ENCODE data around the gene C2orf68.
"Not testable (repeated sequence)": the region's sequence is repeated elsewhere in the genome, so short reads cannot be mapped to it uniquely, and the experiment has no call there.

Gene C2orf68

DNA sequence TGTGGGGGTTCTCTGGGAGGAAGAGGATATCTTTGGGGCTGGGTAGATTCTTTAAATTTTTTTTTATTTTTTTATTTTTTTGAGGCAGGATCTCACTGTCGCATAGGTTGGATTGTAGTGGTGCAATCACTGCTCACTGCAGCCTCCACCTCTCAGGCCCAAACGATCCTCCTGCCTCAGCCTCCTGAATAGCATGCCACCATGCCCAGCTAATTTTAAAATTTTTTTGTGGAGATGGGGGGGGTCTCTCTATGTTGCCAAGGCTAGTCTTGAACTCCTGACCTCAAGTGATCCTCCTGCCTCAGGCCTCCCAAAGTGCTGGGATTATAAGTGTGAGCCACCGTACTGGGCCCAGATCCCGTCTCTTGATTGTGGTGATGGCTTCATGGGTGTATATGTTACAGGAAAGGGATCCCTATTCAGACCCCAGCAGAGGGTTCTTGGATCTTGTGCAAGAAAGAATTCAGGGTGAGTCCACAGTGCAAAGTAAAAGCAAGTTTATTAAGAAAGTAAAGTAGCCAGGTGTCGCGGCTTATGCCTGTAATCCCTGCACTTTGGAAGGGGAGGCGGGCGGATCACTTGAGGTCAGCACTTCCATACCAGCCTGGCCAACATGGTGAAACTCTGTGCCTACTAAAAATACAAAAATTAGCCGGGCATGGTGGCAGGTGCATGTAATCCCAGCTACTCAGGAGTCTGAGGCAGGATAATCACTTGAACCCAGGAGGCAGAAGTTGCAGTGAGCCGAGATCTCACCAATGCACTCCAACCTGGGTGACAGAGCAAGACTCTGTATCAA is 2.0 kb upstream of the C2orf68 start:
- Mint-ChIP-seq H3K27me3 (ENCODE audit: low read depth) (no peaks in the 10 kb centered on the region), H3K36me3 (ENCODE audit: low read depth) (peaks cover 24% of the 10 kb centered on the region), H3K4me1 (ENCODE audit: low read depth) (peaks cover 21% of the 10 kb centered on the region), H3K9me3 (no peaks in the 10 kb centered on the region), H3K27ac (no peak overlapping the region), H3K4me3 (no peak overlapping the region)
- DNase-seq (ENCODE audit: low spot score) = no peak

DNA sequence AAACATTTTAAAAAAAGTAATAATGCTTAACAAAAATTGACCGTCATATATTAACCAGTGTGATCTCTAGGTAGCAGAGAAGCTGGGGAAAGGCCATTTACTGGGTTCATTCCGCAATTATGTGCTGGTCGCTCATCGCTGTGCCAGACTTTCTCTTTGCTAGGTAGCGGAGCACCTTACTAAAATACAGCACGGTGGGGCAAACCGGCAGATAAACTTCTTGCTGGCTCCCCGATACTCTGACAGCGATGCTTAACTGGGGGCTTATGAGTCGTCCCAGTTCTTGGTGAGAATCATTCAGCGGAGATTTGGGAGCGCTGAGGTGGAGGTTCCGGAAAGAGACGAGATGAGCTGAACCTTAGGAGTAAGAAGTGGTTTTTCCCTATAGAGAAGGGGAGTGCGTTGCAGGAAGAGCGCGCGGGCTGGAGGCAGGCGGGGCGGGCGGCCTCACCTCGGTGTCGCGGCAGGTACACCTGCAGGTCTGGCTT is 605 bp downstream of the C2orf68 start:
- peaks cover 23% of the 10 kb centered on the region for H3K36me3 Mint-ChIP-seq (ENCODE audit: low read depth)
- peak overlapping the region; percentile 97 for H3K4me3 Mint-ChIP-seq
- no peak for DNase-seq (ENCODE audit: low spot score)
- peaks cover 15% of the 10 kb centered on the region for H3K4me1 Mint-ChIP-seq (ENCODE audit: low read depth)
- no peaks in the 10 kb centered on the region for H3K9me3 Mint-ChIP-seq
- peak overlapping the region; percentile 88 for H3K27ac Mint-ChIP-seq
- no peaks in the 10 kb centered on the region for H3K27me3 Mint-ChIP-seq (ENCODE audit: low read depth)

DNA sequence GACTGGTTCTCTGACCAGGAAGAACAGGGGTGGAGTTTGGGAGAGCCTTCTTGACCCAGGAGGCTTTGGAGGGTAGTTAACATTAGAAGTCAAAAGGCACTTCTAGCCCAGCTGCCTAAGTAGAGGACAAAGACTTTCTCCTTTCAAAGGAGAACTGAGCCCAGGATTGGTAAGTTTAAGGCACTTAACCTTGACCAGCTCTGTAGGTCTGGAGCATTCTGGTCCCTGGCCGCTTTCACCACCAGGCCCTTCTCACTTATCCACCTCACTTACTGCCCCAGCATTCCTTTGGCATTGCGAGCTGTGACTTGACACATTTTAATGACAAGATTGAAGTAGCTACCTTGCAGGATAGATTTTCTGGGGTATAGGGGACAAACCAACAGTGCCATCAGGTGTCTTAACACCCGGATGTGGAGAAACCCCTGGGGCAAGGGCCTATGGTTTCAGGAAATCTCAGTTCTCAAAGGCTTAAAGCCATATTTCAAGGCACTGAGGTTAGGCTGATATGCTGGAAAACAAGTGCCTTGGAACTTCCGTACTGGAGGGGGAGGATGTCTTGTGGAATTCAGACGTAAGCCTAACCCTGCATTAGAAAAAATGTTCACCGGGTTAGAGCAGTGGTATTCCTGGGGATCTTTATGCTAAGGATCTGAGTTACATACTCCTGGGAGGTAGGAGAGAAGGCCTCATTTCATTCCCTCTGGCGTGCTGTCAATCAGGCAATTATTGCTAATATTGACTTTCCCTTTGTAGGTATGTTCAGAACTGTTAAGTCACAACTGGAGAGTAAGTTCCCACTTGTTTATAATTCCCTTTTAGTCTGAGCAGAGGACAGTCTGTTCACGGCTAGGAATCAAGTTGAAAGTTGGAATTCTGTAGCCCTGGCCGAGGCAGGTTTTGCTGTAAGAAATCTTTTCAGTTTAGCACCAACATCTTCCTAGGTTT is 4.3 kb downstream of the C2orf68 start:
- DNase-seq (ENCODE audit: low spot score) = no peak
- Mint-ChIP-seq H3K36me3 (ENCODE audit: low read depth) (peaks cover 27% of the 10 kb centered on the region), H3K4me3 (no peak overlapping the region), H3K27ac (no peak overlapping the region), H3K9me3 (no peaks in the 10 kb centered on the region), H3K4me1 (ENCODE audit: low read depth) (peaks cover 23% of the 10 kb centered on the region), H3K27me3 (ENCODE audit: low read depth) (no peaks in the 10 kb centered on the region)

- Mint-ChIP-seq H3K4me3 (no peak overlapping the region), H3K4me1 (ENCODE audit: low read depth) (peaks cover 23% of the 10 kb centered on the region), H3K27ac (no peak overlapping the region), H3K27me3 (ENCODE audit: low read depth) (no peaks in the 10 kb centered on the region), H3K9me3 (no peaks in the 10 kb centered on the region), H3K36me3 (ENCODE audit: low read depth) (peaks cover 25% of the 10 kb centered on the region)
- no peak for DNase-seq (ENCODE audit: low spot score)
Observed at GRCh38 chr2:85606116-85606455, 5.8 kb downstream of the C2orf68 start.

- Mint-ChIP-seq H3K36me3 (ENCODE audit: low read depth) (peaks cover 25% of the 10 kb centered on the region), H3K27ac (no peak overlapping the region), H3K27me3 (ENCODE audit: low read depth) (no peaks in the 10 kb centered on the region), H3K4me3 (no peak overlapping the region), H3K4me1 (ENCODE audit: low read depth) (peaks cover 23% of the 10 kb centered on the region), H3K9me3 (no peaks in the 10 kb centered on the region)
- DNase-seq (ENCODE audit: low spot score) = no peak
Observed at GRCh38 chr2:85605406-85606115, 6.3 kb downstream of the C2orf68 start.

GRCh38 chr2:85604568-85605339 is 7.1 kb downstream of the C2orf68 start:
- no peak for DNase-seq (ENCODE audit: low spot score)
- Mint-ChIP-seq H3K27me3 (ENCODE audit: low read depth) (no peaks in the 10 kb centered on the region), H3K4me1 (ENCODE audit: low read depth) (peaks cover 18% of the 10 kb centered on the region), H3K36me3 (ENCODE audit: low read depth) (peaks cover 20% of the 10 kb centered on the region), H3K4me3 (no peak overlapping the region), H3K9me3 (no peaks in the 10 kb centered on the region), H3K27ac (no peak overlapping the region)

- not testable (repeated sequence) for H3K4me3 Mint-ChIP-seq; H3K27ac Mint-ChIP-seq; H3K27me3 Mint-ChIP-seq (ENCODE audit: low read depth); H3K9me3 Mint-ChIP-seq; DNase-seq (ENCODE audit: low spot score)
- peaks cover 16% of the 10 kb centered on the region for H3K36me3 Mint-ChIP-seq (ENCODE audit: low read depth)
- peaks cover 14% of the 10 kb centered on the region for H3K4me1 Mint-ChIP-seq (ENCODE audit: low read depth)
Observed at GRCh38 chr2:85604133-85604444, 7.8 kb downstream of the C2orf68 start.

DNA sequence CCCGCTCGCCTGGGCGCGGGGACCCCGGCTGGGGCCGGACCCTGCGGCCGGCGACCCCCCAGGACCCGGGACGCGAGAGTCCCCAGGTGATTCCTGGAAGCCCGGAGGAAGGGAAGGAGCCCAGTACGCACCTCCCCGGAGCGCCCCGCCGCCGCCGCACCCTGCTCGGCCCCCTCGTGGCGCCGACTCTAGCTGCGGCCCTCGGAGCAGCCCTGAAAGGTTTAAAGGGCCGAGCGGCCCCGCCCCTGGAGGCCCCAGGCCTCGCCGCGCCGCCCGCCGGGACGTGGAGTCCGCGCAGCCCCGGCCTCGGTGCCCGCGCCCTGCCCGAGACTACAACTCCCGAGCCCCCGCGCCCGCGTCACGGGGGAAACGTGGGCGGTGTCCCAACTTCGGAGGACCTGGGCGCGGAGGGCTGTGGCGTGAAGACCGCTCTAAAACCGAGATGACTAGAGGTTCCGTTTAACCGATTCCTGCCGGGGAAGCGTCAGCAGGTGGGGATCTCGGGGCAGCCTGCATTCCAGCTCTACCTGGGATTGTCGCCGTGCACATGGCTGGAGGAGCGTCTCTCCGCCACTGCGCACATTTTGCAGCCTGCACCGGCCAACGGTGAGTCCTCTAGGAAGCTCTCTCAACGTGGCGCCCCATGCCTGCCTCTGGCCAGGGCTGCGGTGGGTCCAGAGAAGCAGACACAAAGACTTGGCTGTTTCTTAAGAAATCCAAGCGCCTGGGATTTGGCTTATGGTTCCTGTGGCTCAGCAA is 9.2 kb downstream of the C2orf68 start, which contains the start of gene TMEM150A:
Gene TMEM150A, minus strand, starts transcription at position 223 of the 759 bp plus-strand sequence. CDS start 750 bp downstream, outside the sequence.
- Mint-ChIP-seq H3K27me3 (ENCODE audit: low read depth) (no peaks in the 10 kb centered on the region), H3K9me3 (no peaks in the 10 kb centered on the region), H3K4me1 (ENCODE audit: low read depth) (peaks cover 11% of the 10 kb centered on the region), H3K36me3 (ENCODE audit: low read depth) (peaks cover 7% of the 10 kb centered on the region), H3K27ac (peak within 1 kb of the TSS; percentile 67), H3K4me3 (peak within 1 kb of the TSS; percentile 89)
- DNase-seq (ENCODE audit: low spot score) = peak; percentile 92

GRCh38 chr2:85601771-85602475 is 9.9 kb downstream of the C2orf68 start:
- no peaks in the 10 kb centered on the region for H3K27me3 Mint-ChIP-seq (ENCODE audit: low read depth)
- peak overlapping the region; percentile 67 for H3K27ac Mint-ChIP-seq
- peak overlapping the region; percentile 84 for H3K4me3 Mint-ChIP-seq
- peaks cover 13% of the 10 kb centered on the region for H3K4me1 Mint-ChIP-seq (ENCODE audit: low read depth)
- H3K36me3 Mint-ChIP-seq (ENCODE audit: low read depth) = peaks cover 10% of the 10 kb centered on the region
- no peaks in the 10 kb centered on the region for H3K9me3 Mint-ChIP-seq
- no peak for DNase-seq (ENCODE audit: low spot score)

DNA sequence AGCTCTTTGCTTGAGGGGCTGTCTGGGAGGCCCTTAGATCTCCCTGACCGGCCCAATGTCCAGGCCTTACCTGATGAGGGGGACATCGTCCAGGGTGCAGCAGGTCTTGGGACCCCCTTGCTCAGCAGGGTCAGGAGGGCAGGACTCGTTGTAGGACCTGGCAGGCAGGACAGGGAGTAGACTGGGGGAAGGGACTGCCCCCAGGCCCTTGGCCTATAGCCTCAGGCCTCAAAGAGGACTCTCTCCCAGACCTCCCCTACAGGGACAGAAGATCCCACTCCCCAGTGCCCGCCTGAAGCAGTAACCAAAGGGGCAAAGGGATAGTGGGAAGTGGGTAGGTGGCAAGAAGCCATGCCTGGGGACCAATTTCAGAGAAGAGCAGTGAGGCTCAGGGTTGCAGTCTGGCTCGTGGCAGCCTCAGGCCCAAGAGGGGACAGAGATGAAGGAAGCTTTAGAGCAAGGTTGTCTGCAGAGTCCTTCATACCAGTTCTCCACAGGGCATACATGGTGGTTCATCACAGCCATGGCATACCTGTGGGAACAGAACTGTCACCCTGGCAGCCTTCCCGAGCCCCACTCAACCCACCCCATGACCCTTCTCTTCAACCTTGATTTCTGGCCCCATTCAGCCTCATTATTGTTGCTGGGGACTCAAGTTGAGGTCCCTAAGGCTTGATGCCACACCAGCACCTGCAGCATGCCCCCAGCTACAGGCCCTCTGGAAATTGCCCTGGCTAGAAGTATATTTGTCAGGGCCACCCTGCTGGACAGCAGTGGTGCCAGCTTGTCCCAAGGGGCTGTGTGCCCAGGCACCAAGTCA is 10.7 kb downstream of the C2orf68 start:
- no peak for DNase-seq (ENCODE audit: low spot score)
- H3K4me3 Mint-ChIP-seq = peak overlapping the region; percentile 84
- peaks cover 11% of the 10 kb centered on the region for H3K36me3 Mint-ChIP-seq (ENCODE audit: low read depth)
- peak overlapping the region; percentile 67 for H3K27ac Mint-ChIP-seq
- H3K4me1 Mint-ChIP-seq (ENCODE audit: low read depth) = peaks cover 19% of the 10 kb centered on the region
- H3K9me3 Mint-ChIP-seq = no peaks in the 10 kb centered on the region
- no peaks in the 10 kb centered on the region for H3K27me3 Mint-ChIP-seq (ENCODE audit: low read depth)

GRCh38 chr2:85600235-85600575 is 11.7 kb downstream of the C2orf68 start:
- H3K27ac Mint-ChIP-seq = no peak overlapping the region
- no peaks in the 10 kb centered on the region for H3K27me3 Mint-ChIP-seq (ENCODE audit: low read depth)
- no peak for DNase-seq (ENCODE audit: low spot score)
- H3K4me3 Mint-ChIP-seq = no peak overlapping the region
- H3K4me1 Mint-ChIP-seq (ENCODE audit: low read depth) = peaks cover 23% of the 10 kb centered on the region
- peaks cover 15% of the 10 kb centered on the region for H3K36me3 Mint-ChIP-seq (ENCODE audit: low read depth)
- H3K9me3 Mint-ChIP-seq = no peaks in the 10 kb centered on the region
